ENCODE measurements around the gene CENPA.
"Not testable (repeated sequence)": the region's sequence is repeated elsewhere in the genome, so short reads cannot be mapped to it uniquely, and the experiment has no call there.

Gene CENPA

DNA sequence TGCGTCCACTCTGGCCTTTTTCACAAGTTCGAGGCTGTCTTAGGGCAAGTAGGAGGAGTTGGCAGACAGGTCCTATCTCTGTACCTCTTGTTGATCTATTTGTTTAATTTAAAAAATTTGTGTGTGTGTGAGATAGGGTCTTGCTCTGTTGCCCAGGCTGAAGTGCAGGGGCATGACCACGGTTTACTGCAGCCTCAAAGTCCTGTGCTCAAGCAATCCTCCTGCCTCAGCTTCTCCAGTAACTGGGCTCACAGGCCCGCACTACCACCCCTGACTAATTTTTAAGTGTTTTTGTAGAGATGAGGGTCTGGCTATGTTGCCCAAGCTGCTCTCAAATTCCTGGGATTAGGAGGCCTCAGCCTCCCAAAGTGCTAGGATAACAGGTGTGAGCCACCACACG is 26.0 kb upstream of the CENPA start:
- in situ Hi-C loops (cut with HindIII; ENCODE audit: low sequenced_read_pairs) = no loop called here
- TF ChIP-seq, protein P1, sequence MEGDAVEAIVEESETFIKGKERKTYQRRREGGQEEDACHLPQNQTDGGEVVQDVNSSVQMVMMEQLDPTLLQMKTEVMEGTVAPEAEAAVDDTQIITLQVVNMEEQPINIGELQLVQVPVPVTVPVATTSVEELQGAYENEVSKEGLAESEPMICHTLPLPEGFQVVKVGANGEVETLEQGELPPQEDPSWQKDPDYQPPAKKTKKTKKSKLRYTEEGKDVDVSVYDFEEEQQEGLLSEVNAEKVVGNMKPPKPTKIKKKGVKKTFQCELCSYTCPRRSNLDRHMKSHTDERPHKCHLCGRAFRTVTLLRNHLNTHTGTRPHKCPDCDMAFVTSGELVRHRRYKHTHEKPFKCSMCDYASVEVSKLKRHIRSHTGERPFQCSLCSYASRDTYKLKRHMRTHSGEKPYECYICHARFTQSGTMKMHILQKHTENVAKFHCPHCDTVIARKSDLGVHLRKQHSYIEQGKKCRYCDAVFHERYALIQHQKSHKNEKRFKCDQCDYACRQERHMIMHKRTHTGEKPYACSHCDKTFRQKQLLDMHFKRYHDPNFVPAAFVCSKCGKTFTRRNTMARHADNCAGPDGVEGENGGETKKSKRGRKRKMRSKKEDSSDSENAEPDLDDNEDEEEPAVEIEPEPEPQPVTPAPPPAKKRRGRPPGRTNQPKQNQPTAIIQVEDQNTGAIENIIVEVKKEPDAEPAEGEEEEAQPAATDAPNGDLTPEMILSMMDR (IDR thresholded peaks at IDR 0.05; ENCODE audit: low read depth, low read length, missing control alignments) = no peak
- no peak for DNase-seq (ENCODE audit: low read depth)
- H3K4me3 ChIP-seq (ENCODE audit: low read depth, low read length) = no peak overlapping the region

DNA sequence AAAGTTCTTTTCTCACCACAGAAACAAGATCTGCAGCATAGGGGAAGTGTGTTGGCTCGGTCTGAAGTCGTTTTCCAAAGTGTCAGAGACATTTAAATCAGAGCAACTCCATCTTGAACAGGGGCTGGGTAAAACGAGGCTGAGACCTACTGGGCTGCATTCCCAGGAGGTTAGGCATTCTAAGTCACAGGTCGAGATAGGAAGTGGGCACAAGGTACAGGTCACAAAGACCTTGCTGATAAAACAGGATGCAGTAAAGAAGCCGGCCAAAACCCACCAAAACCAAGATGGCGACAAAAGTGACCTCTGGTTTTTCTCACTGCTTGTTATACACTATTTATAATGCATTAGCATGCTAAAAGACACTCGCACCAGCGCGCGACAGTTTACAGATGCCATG is 24.9 kb upstream of the CENPA start:
- in situ Hi-C loops (cut with HindIII; ENCODE audit: low sequenced_read_pairs); DNase-seq (ENCODE audit: low read depth); H3K4me3 ChIP-seq (ENCODE audit: low read depth, low read length): not testable (repeated sequence)

DNA sequence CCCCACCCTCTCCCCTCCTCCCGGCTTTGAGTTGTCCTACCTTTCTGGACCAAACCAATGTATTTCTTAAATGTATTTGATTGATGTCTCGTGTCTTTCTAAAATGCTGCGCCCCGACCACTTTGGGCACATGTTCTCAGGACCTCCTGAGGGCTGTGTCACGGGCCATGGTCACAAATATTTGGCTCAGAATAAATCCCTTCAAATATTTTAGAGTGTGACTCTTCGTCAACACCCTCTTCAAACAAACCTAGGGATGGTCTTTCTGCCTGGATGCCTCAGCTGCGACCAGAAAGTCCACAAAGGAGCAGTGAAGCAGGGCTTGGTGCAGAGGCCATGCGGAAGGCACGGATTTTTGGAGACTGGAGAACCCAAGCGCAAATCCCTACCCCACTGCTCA is 22.8 kb upstream of the CENPA start:
- no peak for DNase-seq (ENCODE audit: low read depth)
- H3K4me3 ChIP-seq (ENCODE audit: low read depth, low read length) = no peak overlapping the region
- in situ Hi-C loops (cut with HindIII; ENCODE audit: low sequenced_read_pairs) = no loop called here
- TF ChIP-seq, protein P1 (IDR thresholded peaks at IDR 0.05; ENCODE audit: low read depth, low read length, missing control alignments) = no peak

DNA sequence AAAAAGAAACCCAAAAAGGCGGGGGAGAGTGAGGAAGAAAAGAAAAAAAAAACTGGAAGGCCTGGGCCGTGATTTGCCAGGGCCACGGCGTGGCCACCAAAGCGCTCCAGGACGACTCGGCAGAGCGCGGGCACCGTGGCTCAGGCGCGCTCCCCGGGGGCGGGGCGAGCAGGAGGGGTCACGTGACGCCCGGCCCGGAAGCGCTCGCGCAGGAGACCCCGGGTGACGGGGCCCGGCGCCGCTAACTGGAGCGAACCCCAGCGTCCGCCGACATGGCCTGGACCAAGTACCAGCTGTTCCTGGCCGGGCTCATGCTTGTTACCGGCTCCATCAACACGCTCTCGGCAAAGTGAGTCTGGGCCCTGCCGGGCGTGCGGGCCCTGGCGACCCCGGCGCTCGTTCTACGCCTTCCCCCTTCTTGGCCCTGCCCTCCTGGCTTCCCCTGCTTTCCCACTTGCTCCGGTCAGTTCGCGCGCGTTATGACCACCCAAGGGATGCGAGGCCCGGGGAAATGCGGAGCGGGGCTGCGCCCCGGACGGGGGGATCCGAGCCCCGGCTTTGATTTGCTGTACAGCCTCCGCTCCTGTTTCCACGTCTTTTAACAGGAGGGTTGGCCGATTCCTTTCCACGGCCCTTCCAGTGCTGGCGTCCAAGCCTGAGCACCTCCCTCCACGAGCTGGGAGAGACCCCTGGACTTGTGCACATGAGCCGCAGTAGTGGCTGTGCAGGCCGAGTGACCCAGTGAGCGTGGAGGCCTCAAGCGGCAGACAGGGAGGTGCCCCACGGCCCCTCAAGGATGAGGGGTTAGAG is 21.6 kb upstream of the CENPA start, which contains the start of gene SLC35F6:
TSS of gene SLC35F6 (plus strand) at position 207 of the 810 bp plus-strand sequence. CDS start at position 273, 66 bp downstream.
- in situ Hi-C loops (cut with HindIII; ENCODE audit: low sequenced_read_pairs) = no loop called here
- H3K4me3 ChIP-seq (ENCODE audit: low read depth, low read length) = peak within 1 kb of the TSS; percentile 94
- DNase-seq (ENCODE audit: low read depth) = peak; percentile 27
- TF ChIP-seq, protein P1 (IDR thresholded peaks at IDR 0.05; ENCODE audit: low read depth, low read length, missing control alignments) = no peak

DNA sequence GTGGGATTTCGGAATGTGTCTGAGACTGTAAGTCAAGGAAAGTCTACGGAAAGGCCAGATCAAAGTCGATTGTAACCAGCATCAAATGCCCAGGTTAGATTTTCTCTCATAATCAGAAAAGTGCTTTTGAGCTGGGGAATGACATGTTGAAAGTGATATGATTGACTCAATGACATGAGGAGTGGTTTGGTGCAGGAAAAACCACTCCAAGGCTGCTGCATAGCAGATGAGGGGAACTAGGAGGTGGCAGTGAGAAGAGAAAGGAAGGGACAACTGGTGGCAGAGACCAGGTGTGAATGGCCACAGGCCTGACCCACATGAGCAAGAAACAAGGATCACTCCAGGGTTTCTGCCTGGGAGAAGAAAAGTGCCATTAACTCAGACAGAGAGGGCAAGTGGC is 20.9 kb upstream of the CENPA start:
- in situ Hi-C loops (cut with HindIII; ENCODE audit: low sequenced_read_pairs) = no loop called here
- TF ChIP-seq, protein P1 (IDR thresholded peaks at IDR 0.05; ENCODE audit: low read depth, low read length, missing control alignments) = no peak
- DNase-seq (ENCODE audit: low read depth) = no peak
- H3K4me3 ChIP-seq (ENCODE audit: low read depth, low read length) = peak overlapping the region; percentile 94

DNA sequence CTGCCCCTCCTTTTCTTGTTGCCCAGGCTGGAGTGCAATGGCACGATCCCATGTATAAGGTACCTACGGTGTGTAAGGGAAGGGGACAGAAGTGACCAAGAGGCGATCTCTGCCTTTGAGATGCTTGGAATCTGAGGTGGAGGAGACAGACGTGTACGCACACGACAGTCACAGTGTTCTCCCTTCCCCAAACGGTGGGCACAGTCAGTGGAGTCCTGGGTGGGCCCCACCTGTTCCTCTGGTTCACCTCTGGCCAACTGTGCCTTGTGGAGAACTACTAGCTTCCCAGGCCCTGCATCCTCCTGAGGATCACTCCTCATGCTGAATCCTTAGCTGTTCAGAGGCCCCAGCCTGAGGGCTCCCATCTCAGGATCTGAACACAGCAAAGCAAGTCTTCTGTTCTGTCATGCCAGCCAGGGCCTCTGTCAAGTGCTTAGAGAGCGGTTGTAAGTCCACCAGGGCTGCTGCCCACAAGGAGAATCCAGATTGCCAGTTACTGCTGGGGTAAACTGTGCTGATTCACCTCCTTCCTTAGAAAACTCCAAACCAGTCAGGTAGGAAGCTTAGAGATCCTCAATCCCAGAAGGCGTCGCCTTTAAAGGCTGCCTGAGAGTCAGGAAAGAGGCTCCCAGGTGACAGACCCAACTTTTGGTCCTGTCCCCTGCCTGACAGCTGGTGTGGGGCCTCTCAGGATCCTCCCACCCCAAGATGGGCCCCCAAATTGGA is 20.2 kb upstream of the CENPA start:
- in situ Hi-C loops (cut with HindIII; ENCODE audit: low sequenced_read_pairs) = no loop called here
- TF ChIP-seq, protein P1 (IDR thresholded peaks at IDR 0.05; ENCODE audit: low read depth, low read length, missing control alignments) = no peak
- DNase-seq (ENCODE audit: low read depth) = no peak
- peak overlapping the region; percentile 94 for H3K4me3 ChIP-seq (ENCODE audit: low read depth, low read length)

DNA sequence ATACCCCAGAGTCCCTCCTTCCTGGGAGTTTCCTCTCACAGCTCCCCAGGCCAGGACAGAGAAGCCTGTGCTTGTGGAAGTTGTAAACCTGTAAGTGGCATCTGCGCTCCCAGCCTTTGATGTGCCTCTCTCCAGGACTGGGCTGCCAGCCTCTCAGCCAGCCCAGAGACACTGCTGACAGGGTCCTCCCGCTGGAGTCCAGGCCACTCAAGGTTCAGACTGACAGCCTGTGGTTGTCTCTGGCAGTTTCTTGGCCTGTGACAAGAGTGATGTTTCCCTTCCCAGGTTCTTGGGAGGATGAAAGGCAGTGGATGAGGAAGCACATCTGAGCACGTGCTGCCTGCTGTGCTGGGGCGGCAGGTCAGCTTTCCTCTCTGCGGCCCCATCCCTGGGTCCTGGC is 18.7 kb upstream of the CENPA start:
- DNase-seq (ENCODE audit: low read depth) = no peak
- in situ Hi-C loops (cut with HindIII; ENCODE audit: low sequenced_read_pairs) = no loop called here
- TF ChIP-seq, protein P1 (IDR thresholded peaks at IDR 0.05; ENCODE audit: low read depth, low read length, missing control alignments) = no peak
- H3K4me3 ChIP-seq (ENCODE audit: low read depth, low read length) = no peak overlapping the region

Data from astrocyte of the cerebellum (primary cell).